Activated naive CD4-positive, alpha-beta T cell treated with anti-CD3 and anti-CD28 coated beads, Interleukin-2, amount 10 ng/mL, durations not matched to agents 7 days and 5 days (primary cell): Measurements from ENCODE around the gene OPA3.

Source experiments
- CTCF ChIA-PET: fragments of 350-600 bp; sonication (Branson Sonifier 250); formaldehyde crosslinking; loops from one replicate; lab custom pipeline; 2021; ENCODE audit warnings: antibody characterized with exemption; lab: Charles Lee
- DNase-seq: peaks from one replicate; pipeline ENCODE4 v3.0.0-alpha.2; 2020
- H3K27ac Mint-ChIP-seq: one replicate; pipeline ENCODE4 v1.8.0; 2021; ENCODE audit warnings: mild to moderate bottlenecking, moderate library complexity, mixed read lengths
- H3K27me3 Mint-ChIP-seq: one replicate; pipeline ENCODE4 v1.8.0; 2021; ENCODE audit warnings: mild to moderate bottlenecking, mixed read lengths
- H3K36me3 Mint-ChIP-seq: one replicate; pipeline ENCODE4 v1.8.0; 2021; ENCODE audit warnings: mixed read lengths
- H3K4me1 Mint-ChIP-seq: one replicate; pipeline ENCODE4 v1.8.0; 2021; ENCODE audit warnings: mixed read lengths
- H3K4me3 Mint-ChIP-seq: one replicate; pipeline ENCODE4 v1.8.0; 2021; ENCODE audit warnings: mild to moderate bottlenecking, moderate library complexity, mixed read lengths
- H3K9me3 Mint-ChIP-seq: one replicate; pipeline ENCODE4 v1.8.0; 2021; ENCODE audit warnings: mixed read lengths

Gene OPA3

DNA sequence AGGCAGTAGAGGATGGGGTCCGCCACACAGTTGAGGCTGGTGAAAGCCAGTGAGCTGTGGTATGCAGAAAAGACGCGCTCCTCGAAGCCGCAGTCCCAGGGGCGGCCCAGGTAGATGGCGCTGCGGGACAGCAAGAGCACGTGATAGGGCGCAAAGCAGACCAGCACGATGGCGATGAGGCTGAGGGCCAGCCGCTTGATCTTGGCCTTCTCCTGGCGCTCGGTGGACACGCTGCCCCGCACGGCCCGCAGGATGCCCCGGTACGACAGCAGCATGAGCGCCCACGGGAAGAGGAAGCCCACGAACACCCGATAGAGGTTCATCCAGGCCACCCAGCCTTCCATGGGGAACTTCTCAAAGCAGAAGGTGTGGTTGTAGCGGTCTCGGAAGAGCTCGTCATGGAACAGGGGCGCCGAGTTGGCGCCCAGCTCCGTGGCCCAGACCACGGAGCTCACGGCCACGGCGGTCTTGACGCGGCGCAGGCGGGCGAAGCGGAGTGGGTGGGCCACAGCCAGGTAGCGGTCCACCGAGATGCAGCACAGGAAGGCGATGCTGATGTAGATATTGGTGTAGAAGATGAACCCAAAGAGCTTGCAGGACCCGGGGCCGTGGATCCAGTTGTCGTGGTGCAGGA lies 6.5 kb upstream of the OPA3 start:
- H3K4me3 Mint-ChIP-seq = no peak overlapping the region
- CTCF ChIA-PET = interaction anchor here (0.6 to 1.5 kb wide), 6 partner anchors 13 to 108 kb away, joined by 3 to 9 read pairs (median 4); no protein-coding TSS in a partner anchor
- no peaks in the 10 kb centered on the region for H3K9me3 Mint-ChIP-seq
- no peaks in the 10 kb centered on the region for H3K36me3 Mint-ChIP-seq
- DNase-seq = peak; percentile 61
- H3K27me3 Mint-ChIP-seq = peaks cover 69% of the 10 kb centered on the region
- no peak overlapping the region for H3K27ac Mint-ChIP-seq
- peaks cover 16% of the 10 kb centered on the region for H3K4me1 Mint-ChIP-seq

DNA sequence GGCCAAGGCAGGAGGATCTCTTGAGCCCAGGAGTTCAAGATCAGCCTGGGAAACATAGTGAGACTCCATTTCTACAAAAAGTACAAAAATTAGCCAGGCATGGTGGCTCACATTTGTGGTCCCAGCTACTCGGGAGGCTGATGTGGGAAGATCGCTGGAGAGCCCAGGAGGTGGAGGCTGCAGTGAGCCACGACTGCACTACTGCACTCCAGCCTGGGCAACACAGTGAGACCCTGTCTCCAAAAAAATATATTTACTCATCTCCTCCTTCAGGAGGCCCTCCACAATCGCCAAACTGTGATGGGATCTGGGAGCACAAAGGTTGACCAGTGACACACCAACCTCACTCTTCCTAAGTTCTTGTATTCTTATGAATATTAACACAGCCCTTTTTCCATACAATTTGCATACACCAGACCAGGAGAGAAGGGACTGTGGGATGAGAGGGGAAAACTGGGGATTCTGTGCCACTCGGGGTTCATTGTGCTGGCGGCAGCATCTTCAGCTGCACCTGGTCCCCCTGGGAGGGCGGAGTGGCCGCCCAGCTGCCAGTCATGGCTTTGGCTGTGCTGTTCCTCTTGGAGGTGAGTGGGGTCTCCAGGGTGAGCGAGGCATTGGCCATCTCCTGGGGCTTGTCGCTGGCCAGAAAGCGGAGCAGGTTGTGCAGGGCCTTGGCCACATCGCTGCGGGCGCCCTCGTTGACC lies 5.8 kb upstream of the OPA3 start:
- H3K36me3 Mint-ChIP-seq = no peaks in the 10 kb centered on the region
- H3K27me3 Mint-ChIP-seq = peaks cover 62% of the 10 kb centered on the region
- H3K9me3 Mint-ChIP-seq = no peaks in the 10 kb centered on the region
- H3K4me3 Mint-ChIP-seq = no peak overlapping the region
- DNase-seq = no peak
- peaks cover 18% of the 10 kb centered on the region for H3K4me1 Mint-ChIP-seq
- H3K27ac Mint-ChIP-seq = no peak overlapping the region
- CTCF ChIA-PET = interaction anchor here (1.0 to 1.5 kb wide), 5 partner anchors 13 to 109 kb away, joined by 3 to 9 read pairs (median 4); no protein-coding TSS in a partner anchor

DNA sequence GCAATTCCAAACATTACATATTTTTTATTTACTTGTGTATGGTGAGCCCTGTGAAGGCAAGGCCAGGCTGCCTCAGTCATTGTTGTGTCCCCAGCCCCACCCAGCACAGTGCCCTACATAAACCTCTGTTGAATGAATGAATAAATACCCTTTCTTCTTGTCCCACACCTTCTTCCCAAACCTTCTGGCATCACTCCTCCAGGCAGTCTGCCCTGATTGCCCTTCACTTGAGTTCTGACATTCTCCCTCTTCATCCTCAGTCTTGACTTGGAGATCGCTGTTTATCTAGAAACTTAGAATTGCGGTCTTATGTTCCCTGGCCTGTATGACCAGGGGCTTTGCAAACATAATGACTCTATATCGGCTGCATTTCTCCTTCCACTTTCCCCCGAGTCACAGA lies 5.2 kb upstream of the OPA3 start:
- CTCF ChIA-PET = interaction anchor here (1.4 kb wide), 1 partner anchor 56 kb away, joined by 3 read pairs; no protein-coding TSS in a partner anchor
- no peak overlapping the region for H3K27ac Mint-ChIP-seq

GRCh38 chr19:45587873-45588272 lies 3.3 kb upstream of the OPA3 start:
- peaks cover 1% of the 10 kb centered on the region for H3K36me3 Mint-ChIP-seq
- no peak for DNase-seq
- peaks cover 38% of the 10 kb centered on the region for H3K4me1 Mint-ChIP-seq
- peaks cover 43% of the 10 kb centered on the region for H3K27me3 Mint-ChIP-seq
- CTCF ChIA-PET = interaction anchor here (1.0 to 1.2 kb wide), 2 partner anchors 56 to 105 kb away, joined by 3 to 4 read pairs; partner anchors contain the start of gene QPCTL
- no peaks in the 10 kb centered on the region for H3K9me3 Mint-ChIP-seq
- H3K4me3 Mint-ChIP-seq = no peak overlapping the region
- no peak overlapping the region for H3K27ac Mint-ChIP-seq

More for the DNA sequence above, 5.2 kb upstream of the OPA3 start:
- Mint-ChIP-seq H3K4me1 (peaks cover 25% of the 10 kb centered on the region), H3K27me3 (peaks cover 55% of the 10 kb centered on the region), H3K36me3 (no peaks in the 10 kb centered on the region), H3K4me3 (no peak overlapping the region), H3K9me3 (no peaks in the 10 kb centered on the region)
- no peak for DNase-seq

DNA sequence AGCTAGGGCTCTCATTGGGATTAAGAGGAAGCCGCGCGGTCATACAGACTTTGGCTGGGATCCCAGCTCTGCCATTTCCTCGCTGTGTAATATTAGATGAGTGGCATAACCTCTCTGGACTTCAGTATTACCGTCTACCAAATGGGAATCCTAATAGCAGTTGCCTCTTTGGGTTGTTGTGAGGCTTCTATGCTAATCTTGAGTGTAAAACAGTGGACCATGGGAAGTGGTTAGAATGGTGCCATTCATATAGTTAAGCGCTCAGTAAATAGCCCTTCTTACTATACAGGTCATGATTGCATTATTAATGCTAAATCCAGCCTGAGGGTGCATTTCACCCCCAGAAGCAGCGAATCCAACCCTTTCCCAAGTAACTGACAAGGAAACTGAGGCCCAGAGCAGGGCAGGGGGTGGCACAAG lies 566 bp upstream of the OPA3 start:
- H3K27me3 Mint-ChIP-seq = peaks cover 28% of the 10 kb centered on the region
- no peaks in the 10 kb centered on the region for H3K9me3 Mint-ChIP-seq
- peaks cover 15% of the 10 kb centered on the region for H3K36me3 Mint-ChIP-seq
- H3K4me3 Mint-ChIP-seq = peak overlapping the region; percentile 83
- peaks cover 32% of the 10 kb centered on the region for H3K4me1 Mint-ChIP-seq
- CTCF ChIA-PET = interaction anchor here (1.9 kb wide), 1 partner anchor 57 kb away, joined by 10 read pairs; no protein-coding TSS in a partner anchor
- DNase-seq = no peak
- H3K27ac Mint-ChIP-seq = peak overlapping the region; percentile 97

- Mint-ChIP-seq H3K4me1 (peaks cover 35% of the 10 kb centered on the region), H3K36me3 (peaks cover 15% of the 10 kb centered on the region), H3K4me3 (peak overlapping the region; percentile 23), H3K9me3 (no peaks in the 10 kb centered on the region), H3K27me3 (no peaks in the 10 kb centered on the region), H3K27ac (no peak overlapping the region)
- DNase-seq = no peak
- CTCF ChIA-PET = interaction anchor here (1.1 kb wide), 1 partner anchor 62 kb away, joined by 3 read pairs; no protein-coding TSS in a partner anchor
Observed at GRCh38 chr19:45581576-45581975, 3.0 kb downstream of the OPA3 start.

GRCh38 chr19:45578861-45579260 lies 5.7 kb downstream of the OPA3 start:
- H3K36me3 Mint-ChIP-seq = peaks cover 15% of the 10 kb centered on the region
- H3K27me3 Mint-ChIP-seq = no peaks in the 10 kb centered on the region
- no peak overlapping the region for H3K4me3 Mint-ChIP-seq
- H3K9me3 Mint-ChIP-seq = no peaks in the 10 kb centered on the region
- H3K27ac Mint-ChIP-seq = no peak overlapping the region
- H3K4me1 Mint-ChIP-seq = peaks cover 22% of the 10 kb centered on the region
- no peak for DNase-seq
- CTCF ChIA-PET = no interaction called here

- peaks cover 7% of the 10 kb centered on the region for H3K36me3 Mint-ChIP-seq
- H3K27ac Mint-ChIP-seq = no peak overlapping the region
- no peak for DNase-seq
- peaks cover 9% of the 10 kb centered on the region for H3K4me1 Mint-ChIP-seq
- CTCF ChIA-PET = interaction anchor here (1.0 kb wide), 1 partner anchor 19 kb away, joined by 5 read pairs; no protein-coding TSS in a partner anchor
- no peak overlapping the region for H3K4me3 Mint-ChIP-seq
- no peaks in the 10 kb centered on the region for H3K9me3 Mint-ChIP-seq
- no peaks in the 10 kb centered on the region for H3K27me3 Mint-ChIP-seq
Observed at GRCh38 chr19:45577111-45577905, 7.3 kb downstream of the OPA3 start.

GRCh38 chr19:45576682-45577081 lies 7.9 kb downstream of the OPA3 start:
- no peak for DNase-seq
- Mint-ChIP-seq H3K4me3 (no peak overlapping the region), H3K36me3 (peaks cover 5% of the 10 kb centered on the region), H3K27me3 (no peaks in the 10 kb centered on the region), H3K4me1 (peaks cover 7% of the 10 kb centered on the region), H3K9me3 (peaks cover 2% of the 10 kb centered on the region), H3K27ac (no peak overlapping the region)
- CTCF ChIA-PET = interaction anchor here (1.0 kb wide), 1 partner anchor 18 kb away, joined by 5 read pairs; no protein-coding TSS in a partner anchor

DNA sequence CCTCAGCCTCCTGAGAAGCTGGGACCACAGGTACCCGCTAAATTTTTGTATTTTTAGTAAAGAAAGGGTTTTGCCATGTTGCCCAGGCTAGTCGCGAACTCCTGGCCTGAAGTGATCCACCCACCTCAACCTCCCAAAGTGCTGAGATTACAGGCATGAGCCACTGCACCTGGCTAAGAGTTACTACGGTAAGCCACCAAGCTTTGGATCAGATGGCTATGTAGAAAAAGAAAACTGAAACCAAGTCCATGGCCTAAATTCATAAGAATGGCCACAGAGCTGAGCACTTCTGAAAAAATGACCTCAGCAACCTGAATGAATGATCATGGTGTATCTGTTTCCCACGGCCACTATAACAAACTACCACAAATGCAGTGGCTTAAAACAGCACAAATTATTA lies 9.4 kb downstream of the OPA3 start:
- Mint-ChIP-seq H3K36me3 (no peaks in the 10 kb centered on the region), H3K9me3 (peaks cover 3% of the 10 kb centered on the region), H3K4me1 (peaks cover 3% of the 10 kb centered on the region), H3K27ac (no peak overlapping the region), H3K27me3 (no peaks in the 10 kb centered on the region), H3K4me3 (no peak overlapping the region)
- CTCF ChIA-PET = interaction anchor here (0.8 to 1.2 kb wide), 3 partner anchors 46 to 90 kb away, joined by 3 read pairs; no protein-coding TSS in a partner anchor
- no peak for DNase-seq

GRCh38 chr19:45574526-45574925 lies 10.1 kb downstream of the OPA3 start:
- CTCF ChIA-PET = interaction anchor here (0.8 to 1.2 kb wide), 2 partner anchors 47 to 89 kb away, joined by 3 read pairs; no protein-coding TSS in a partner anchor

GRCh38 chr19:45571457-45572220 lies 13.0 kb downstream of the OPA3 start:
- H3K4me1 Mint-ChIP-seq = peaks cover 5% of the 10 kb centered on the region
- H3K4me3 Mint-ChIP-seq = no peak overlapping the region
- no peak overlapping the region for H3K27ac Mint-ChIP-seq
- no peaks in the 10 kb centered on the region for H3K27me3 Mint-ChIP-seq
- DNase-seq = no peak
- H3K36me3 Mint-ChIP-seq = no peaks in the 10 kb centered on the region
- CTCF ChIA-PET = interaction anchor here (0.8 to 2.3 kb wide), 4 partner anchors 12 to 59 kb away, joined by 3 to 6 read pairs (median 4); no protein-coding TSS in a partner anchor
- peaks cover 3% of the 10 kb centered on the region for H3K9me3 Mint-ChIP-seq

More at GRCh38 chr19:45574526-45574925, 10.1 kb downstream of the OPA3 start:
- Mint-ChIP-seq H3K27me3 (no peaks in the 10 kb centered on the region), H3K9me3 (peaks cover 3% of the 10 kb centered on the region), H3K36me3 (no peaks in the 10 kb centered on the region), H3K4me3 (no peak overlapping the region), H3K4me1 (peaks cover 7% of the 10 kb centered on the region), H3K27ac (no peak overlapping the region)
- no peak for DNase-seq
